WI38 (cell line): Measurements from ENCODE around the gene HNRNPAB.

Experiments used
- H3K4me3 ChIP-seq: 2 replicates; pipeline ENCODE4 v1.5.1; 2011; ENCODE audit warnings: low read depth, mild to moderate bottlenecking, control low read depth, low read length
- CTCF ChIP-seq: IDR thresholded peaks from 2 replicates; pipeline ENCODE4 v1.5.1; 2012; ENCODE audit warnings: low read depth, mild to moderate bottlenecking, control low read depth, low read length

Gene HNRNPAB

GRCh38 chr5:178212241-178213002, 8.1 kb downstream of the HNRNPAB start:
- TF ChIP-seq CTCF: no peak

GRCh38 chr5:178213003-178213461, 8.7 kb downstream of the HNRNPAB start:
- TF ChIP-seq CTCF: no peak
- no peak overlapping the region for H3K4me3 ChIP-seq

More at GRCh38 chr5:178212241-178213002, 8.1 kb downstream of the HNRNPAB start:
- no peak overlapping the region for H3K4me3 ChIP-seq

- no peak overlapping the region for H3K4me3 ChIP-seq
- TF ChIP-seq CTCF: no peak
Observed at GRCh38 chr5:178213748-178214151, 9.4 kb downstream of the HNRNPAB start.

GRCh38 chr5:178214160-178214803, 9.9 kb downstream of the HNRNPAB start:
- TF ChIP-seq CTCF: no peak
- no peak overlapping the region for H3K4me3 ChIP-seq

GRCh38 chr5:178215280-178216002, 11.1 kb downstream of the HNRNPAB start:
- TF ChIP-seq CTCF: no peak
- no peak overlapping the region for H3K4me3 ChIP-seq

GRCh38 chr5:178216088-178216534, 11.8 kb downstream of the HNRNPAB start:
- H3K4me3 ChIP-seq: no peak overlapping the region
- TF ChIP-seq CTCF: no peak
